CD14-positive monocyte (primary cell): ENCODE results near the gene TBX19. TPM values are rescaled to one million over a fixed set of nuclear protein-coding genes. Genes with fewer than 3 reads are reported as not detected.

ENCODE experiments used
- DNase-seq, 3 donors: peaks; one replicate each; pipeline ENCODE4 v3.0.0-alpha.2; 2011 to 2022
- H2AFZ ChIP-seq: 2 replicates; pipeline ENCODE4 v1.6.0; 2012; ENCODE audit warnings: mild to moderate bottlenecking, low read depth, low read length, inconsistent platforms; ENCODE audit not compliant: insufficient read depth, poor library complexity, severe bottlenecking
- H3K27ac ChIP-seq, 2 donors: 1 replicate in 1 of 2; 2 replicates in 1 of 2; pipeline ENCODE4 v1.5.1; 2012 to 2013; ENCODE audit warnings: low read length in 2 of 2, control low read depth in 1 of 2, inconsistent platforms in 1 of 2, low read depth in 1 of 2, mild to moderate bottlenecking in 1 of 2
- H3K27me3 ChIP-seq, 2 donors: one replicate each; pipeline versions ENCODE4 v1.6.0 to v1.6.1; 2011 to 2013; ENCODE audit warnings: low read length in 2 of 2; ENCODE audit not compliant: control insufficient read depth in 2 of 2, insufficient read depth in 2 of 2
- H3K36me3 ChIP-seq, 2 donors: replicated peaks in 1 of 2; 1 replicate in 1 of 2; 2 replicates in 1 of 2; pipeline versions ENCODE4 v1.5.1 to v1.6.1; 2012 to 2013; ENCODE audit warnings: low read length in 2 of 2, control low read depth in 1 of 2, inconsistent platforms in 1 of 2, mild to moderate bottlenecking in 1 of 2; ENCODE audit not compliant: insufficient read depth in 2 of 2, control insufficient read depth in 1 of 2
- H3K4me1 ChIP-seq, 2 donors: 1 replicate in 1 of 2; 2 replicates in 1 of 2; pipeline versions ENCODE4 v1.5.1 to v1.6.1; 2012 to 2013; ENCODE audit warnings: low read length in 2 of 2, control low read depth in 1 of 2, inconsistent platforms in 1 of 2, mild to moderate bottlenecking in 1 of 2, moderate library complexity in 1 of 2; ENCODE audit not compliant: insufficient read depth in 2 of 2, control insufficient read depth in 1 of 2
- H3K4me2 ChIP-seq: replicated peaks from 2 replicates; pipeline ENCODE3; 2012; ENCODE audit warnings: low read length, moderate library complexity, mild to moderate bottlenecking; ENCODE audit not compliant: poor library complexity, severe bottlenecking; ENCODE audit errors: extremely low read depth
- H3K4me3 ChIP-seq, 3 experiments: fragments of 200-600 bp in 1 of 3; sonication (generic) in 1 of 3; replicated peaks in 1 of 3; 1 replicate in 2 of 3; 2 replicates in 1 of 3; pipeline ENCODE4 v1.5.1; 2011 to 2013; ENCODE audit warnings: low read length in 3 of 3, mild to moderate bottlenecking in 3 of 3, control low read depth in 2 of 3, low read depth in 2 of 3, inconsistent platforms in 1 of 3, moderate library complexity in 1 of 3
- H3K79me2 ChIP-seq: 2 replicates; pipeline ENCODE4 v1.6.0; 2012; ENCODE audit warnings: mild to moderate bottlenecking, control low read depth, inconsistent platforms, low read length, moderate library complexity; ENCODE audit not compliant: insufficient read depth
- H3K9ac ChIP-seq: 2 replicates; pipeline ENCODE4 v1.6.0; 2017; ENCODE audit warnings: low read length, mild to moderate bottlenecking; ENCODE audit not compliant: insufficient read depth, poor library complexity, severe bottlenecking
- H3K9me3 ChIP-seq, 2 donors: replicated peaks in 1 of 2; 1 replicate in 1 of 2; 2 replicates in 1 of 2; pipeline versions ENCODE4 v1.5.1 to v1.6.1; 2012 to 2013; ENCODE audit warnings: low read length in 2 of 2, control low read depth in 1 of 2; ENCODE audit not compliant: control insufficient read depth in 1 of 2, insufficient read depth in 1 of 2
- H4K20me1 ChIP-seq: 2 replicates; pipeline ENCODE4 v1.6.0; 2012; ENCODE audit warnings: mild to moderate bottlenecking, low read length, control low read depth, moderate library complexity; ENCODE audit not compliant: insufficient read depth
- H3K27ac Mint-ChIP-seq, 7 donors: one replicate each; pipeline ENCODE4 v1.8.0; 2020; ENCODE audit warnings: mild to moderate bottlenecking in 7 of 7, mixed read lengths in 7 of 7, moderate library complexity in 6 of 7, inconsistent platforms in 2 of 7
- H3K27me3 Mint-ChIP-seq, 3 donors: one replicate each; pipeline ENCODE4 v1.8.0; 2021 to 2022; ENCODE audit warnings: low read depth in 3 of 3, mild to moderate bottlenecking in 3 of 3, mixed read lengths in 3 of 3, moderate library complexity in 3 of 3, inconsistent platforms in 1 of 3
- H3K36me3 Mint-ChIP-seq, 2 donors: one replicate each; pipeline ENCODE4 v1.8.0; 2020; ENCODE audit warnings: mixed read lengths in 2 of 2, inconsistent platforms in 1 of 2, mild to moderate bottlenecking in 1 of 2
- H3K4me1 Mint-ChIP-seq: one replicate; pipeline ENCODE4 v1.8.0; 2020; ENCODE audit warnings: mild to moderate bottlenecking, mixed read lengths
- H3K4me3 Mint-ChIP-seq, 2 donors: one replicate each; pipeline ENCODE4 v1.8.0; 2020; ENCODE audit warnings: mild to moderate bottlenecking in 2 of 2, mixed read lengths in 2 of 2, moderate library complexity in 1 of 2
- H3K9me3 Mint-ChIP-seq, 7 donors: one replicate each; pipeline ENCODE4 v1.8.0; 2020 to 2022; ENCODE audit warnings: mixed read lengths in 7 of 7, mild to moderate bottlenecking in 6 of 7, moderate library complexity in 6 of 7, inconsistent platforms in 2 of 7
- WGBS: methylation state at CpG from one replicate; pipeline ENCODE4 v1.1.5; 2013; ENCODE audit warnings: missing lambda C conversion rate; ENCODE audit not compliant: insufficient coverage; 5-methylcytosine and 5-hydroxymethylcytosine counted together
- intact Hi-C, 2 donors: fragments of 100-400 bp; cut with micrococcal nuclease; formaldehyde crosslinking; loops; one replicate each; pipeline versions ENCODE4 v1.15.0 to v1.15.1; 2023
- polyA plus RNA-seq, 3 donors: library from polyadenylated mRNA; depleted of rRNA in 1 of 3; unstranded in 2 of 3; stranded (reverse) in 1 of 3; fragments of 300-500 nt in 2 of 3; fragments of >200 nt in 1 of 3; fragmentation: Illumina TruSeq in 2 of 3; gene quantifications; 1 replicate in 2 of 3; 2 replicates in 1 of 3; pipeline ENCODE4 v1.2.3, GENCODE V29; 2012 to 2021
- TF ChIP-seq, protein P1 (sequence below): fragments of 200-600 bp; IDR thresholded peaks from one replicate; pipeline ENCODE4 v1.8.0; 2022; ENCODE audit warnings: antibody characterized with exemption, mild to moderate bottlenecking

Gene TBX19
- polyA plus RNA-seq, 3 donors: 0.65 to 7.6 (median 1.6) TPM

GRCh38 chr1:168297019-168297730 lies 16.5 kb downstream of the TBX19 start:
- WGBS: no CpG with 5 or more reads among the region's 7 CpGs
- no peak overlapping the region for H3K4me2 ChIP-seq
- TF ChIP-seq, protein P1, sequence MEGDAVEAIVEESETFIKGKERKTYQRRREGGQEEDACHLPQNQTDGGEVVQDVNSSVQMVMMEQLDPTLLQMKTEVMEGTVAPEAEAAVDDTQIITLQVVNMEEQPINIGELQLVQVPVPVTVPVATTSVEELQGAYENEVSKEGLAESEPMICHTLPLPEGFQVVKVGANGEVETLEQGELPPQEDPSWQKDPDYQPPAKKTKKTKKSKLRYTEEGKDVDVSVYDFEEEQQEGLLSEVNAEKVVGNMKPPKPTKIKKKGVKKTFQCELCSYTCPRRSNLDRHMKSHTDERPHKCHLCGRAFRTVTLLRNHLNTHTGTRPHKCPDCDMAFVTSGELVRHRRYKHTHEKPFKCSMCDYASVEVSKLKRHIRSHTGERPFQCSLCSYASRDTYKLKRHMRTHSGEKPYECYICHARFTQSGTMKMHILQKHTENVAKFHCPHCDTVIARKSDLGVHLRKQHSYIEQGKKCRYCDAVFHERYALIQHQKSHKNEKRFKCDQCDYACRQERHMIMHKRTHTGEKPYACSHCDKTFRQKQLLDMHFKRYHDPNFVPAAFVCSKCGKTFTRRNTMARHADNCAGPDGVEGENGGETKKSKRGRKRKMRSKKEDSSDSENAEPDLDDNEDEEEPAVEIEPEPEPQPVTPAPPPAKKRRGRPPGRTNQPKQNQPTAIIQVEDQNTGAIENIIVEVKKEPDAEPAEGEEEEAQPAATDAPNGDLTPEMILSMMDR: no peak
- Mint-ChIP-seq H3K4me1 (no peaks in the 10 kb centered on the region), H3K4me3 (no peak overlapping the region), H3K27ac (no peak overlapping the region), H3K9me3 (peaks cover 0 to 12% (median 0%) of the 10 kb centered on the region in 7 donors), H3K36me3 (peaks cover 5 to 8% of the 10 kb centered on the region in 2 donors), H3K27me3 (peaks cover 0 to 2% (median 0%) of the 10 kb centered on the region in 3 donors)
- no peaks in the 10 kb centered on the region for H3K4me1 ChIP-seq
- no peak for DNase-seq
- no peaks in the 10 kb centered on the region for H3K9me3 ChIP-seq
- H3K9ac ChIP-seq: no peak overlapping the region
- H3K27ac ChIP-seq: no peak overlapping the region
- intact Hi-C loops: no loop called here
- H4K20me1 ChIP-seq: no peaks in the 10 kb centered on the region
- H3K36me3 ChIP-seq: no peaks in the 10 kb centered on the region
- H3K27me3 ChIP-seq: no peaks in the 10 kb centered on the region
- H2AFZ ChIP-seq: no peak overlapping the region
- H3K79me2 ChIP-seq: no peaks in the 10 kb centered on the region
- no peak overlapping the region for H3K4me3 ChIP-seq

- H3K4me3 ChIP-seq: no peak overlapping the region
- no peak overlapping the region for H3K4me3 Mint-ChIP-seq
- H3K27me3 ChIP-seq: no peaks in the 10 kb centered on the region
- H3K27me3 Mint-ChIP-seq: peaks cover 0 to 2% (median 0%) of the 10 kb centered on the region in 3 donors
- H3K4me1 Mint-ChIP-seq: no peaks in the 10 kb centered on the region
- WGBS: no CpG with 5 or more reads among the region's 3 CpGs
- H3K9me3 ChIP-seq: no peaks in the 10 kb centered on the region
- peaks cover 0 to 12% (median 0%) of the 10 kb centered on the region in 7 donors for H3K9me3 Mint-ChIP-seq
- H3K4me2 ChIP-seq: no peak overlapping the region
- no peak overlapping the region for H3K9ac ChIP-seq
- H3K4me1 ChIP-seq: no peaks in the 10 kb centered on the region
- TF ChIP-seq, protein P1: no peak
- H3K36me3 Mint-ChIP-seq: peaks cover 5 to 9% of the 10 kb centered on the region in 2 donors
- no peak overlapping the region for H2AFZ ChIP-seq
- no peaks in the 10 kb centered on the region for H3K36me3 ChIP-seq
- H3K79me2 ChIP-seq: no peaks in the 10 kb centered on the region
- no peak for DNase-seq
- H4K20me1 ChIP-seq: no peaks in the 10 kb centered on the region
- H3K27ac ChIP-seq: no peak overlapping the region
- intact Hi-C loops: no loop called here
- H3K27ac Mint-ChIP-seq: no peak overlapping the region
Measured at GRCh38 chr1:168298446-168298845, 17.8 kb downstream of the TBX19 start.
